ENCODE data around the gene ST6GALNAC3.
"Not testable (repeated sequence)": the region's sequence is repeated elsewhere in the genome, so short reads cannot be mapped to it uniquely, and the experiment has no call there.

The ST6GALNAC3 gene

DNA sequence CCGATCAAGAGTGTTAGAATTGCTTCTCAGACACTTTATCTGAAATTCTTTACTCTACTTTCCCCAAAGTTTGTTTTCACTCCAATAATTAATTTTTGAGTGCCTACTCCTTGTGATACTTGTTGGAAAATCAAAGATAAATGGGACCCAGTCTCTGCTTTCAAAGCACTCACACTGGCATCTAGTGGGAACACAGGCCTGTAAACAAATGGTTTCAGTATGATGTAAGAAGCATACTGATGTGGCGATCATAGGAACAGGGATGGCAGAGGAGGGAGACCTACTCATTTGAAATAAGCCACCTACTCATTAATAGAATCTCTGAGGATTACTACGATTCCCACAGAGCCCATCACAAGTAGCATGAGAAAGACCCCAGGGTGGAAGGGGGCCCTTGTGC is 519.1 kb downstream of the ST6GALNAC3 start:
- DNase-seq, result no peak

DNA sequence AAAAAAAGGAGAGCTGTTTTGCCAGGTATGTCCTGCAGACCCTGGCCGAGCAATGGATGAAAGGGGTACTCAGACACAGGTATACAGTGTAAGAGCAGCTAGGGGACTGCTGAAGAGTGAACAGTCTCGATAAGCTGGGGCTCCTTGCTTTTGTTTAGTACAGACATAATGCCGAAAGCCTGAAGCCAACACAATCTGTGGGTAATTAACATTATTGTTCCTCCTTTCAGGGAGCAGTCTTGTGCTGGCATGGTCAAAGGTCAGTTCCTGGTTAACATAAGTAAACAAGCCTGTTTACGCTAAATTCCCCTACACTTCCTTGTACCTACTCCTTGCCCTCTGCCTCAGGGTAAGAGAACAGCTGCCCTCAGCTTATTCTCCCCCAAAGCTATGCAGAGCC is 520.5 kb downstream of the ST6GALNAC3 start:
- no peak for DNase-seq

DNA sequence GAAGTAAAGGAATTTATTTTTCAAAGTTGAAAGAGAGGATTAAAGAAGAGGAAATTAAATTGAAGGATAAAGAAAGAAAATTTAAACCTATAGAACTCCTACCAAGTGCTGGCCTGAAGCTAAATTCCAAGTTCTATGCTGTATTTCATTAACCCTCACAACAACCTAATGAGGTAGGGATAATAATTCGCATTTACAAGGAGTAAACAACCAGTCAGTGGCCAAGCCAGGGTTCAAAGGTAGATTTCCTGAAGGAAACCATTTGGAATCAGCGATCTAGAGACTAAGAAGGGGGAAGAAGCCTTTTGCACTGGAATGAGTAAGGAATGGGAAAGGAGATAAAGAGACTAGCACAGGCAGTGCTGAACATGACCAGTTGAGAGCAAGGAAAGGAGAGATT is 526.9 kb downstream of the ST6GALNAC3 start:
- no peak for DNase-seq

DNA sequence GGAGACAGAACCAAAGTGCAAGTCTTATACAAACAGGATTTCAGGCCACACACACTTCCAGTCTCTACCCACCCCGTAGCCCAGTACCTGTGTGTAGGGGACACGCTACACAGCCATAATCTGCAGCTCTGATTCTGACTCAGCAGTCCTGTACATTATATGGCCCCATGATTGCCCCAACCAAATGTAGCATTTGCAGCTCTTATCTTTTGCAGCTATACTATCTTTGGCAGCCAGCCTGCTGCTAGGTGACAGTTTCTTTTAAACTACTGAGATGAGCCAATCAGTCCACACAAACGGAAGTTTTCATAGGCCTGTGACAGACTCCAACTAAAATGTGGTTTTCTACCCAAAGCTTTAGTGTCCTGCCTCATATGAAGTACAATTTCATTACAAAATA is 533.2 kb downstream of the ST6GALNAC3 start:
- no peak for DNase-seq

DNA sequence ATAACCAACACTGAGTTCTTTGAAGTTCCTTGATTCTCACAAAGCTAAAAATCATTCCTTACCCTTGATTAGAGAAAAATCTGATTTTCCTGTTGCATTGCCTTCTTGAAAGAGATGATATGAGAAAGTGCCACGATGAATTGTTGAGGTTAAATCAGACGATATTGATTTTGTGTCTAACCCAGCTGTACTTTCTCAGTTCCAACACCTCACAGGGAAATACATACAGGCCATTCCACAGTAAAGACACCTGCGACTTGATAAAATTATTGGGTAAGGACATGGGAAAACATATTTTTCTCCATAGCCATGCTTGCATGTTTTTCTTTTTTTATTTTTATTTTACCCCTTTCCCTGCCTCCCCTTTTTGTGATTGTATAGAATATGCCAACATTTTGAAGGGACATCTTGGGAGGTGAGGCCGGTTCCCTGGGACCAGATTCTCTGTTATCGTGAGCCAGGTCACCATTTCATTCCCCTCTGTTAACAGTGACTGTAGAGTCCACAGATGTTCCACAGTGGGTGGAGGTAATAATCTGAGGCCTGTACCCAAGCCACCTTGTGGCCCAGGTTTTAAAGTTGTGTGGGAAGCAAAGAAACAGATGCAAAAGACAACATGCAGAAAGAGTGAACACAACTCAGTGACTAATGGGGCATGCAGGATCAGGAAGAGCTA is 537.4 kb downstream of the ST6GALNAC3 start:
- DNase-seq, result no peak

DNA sequence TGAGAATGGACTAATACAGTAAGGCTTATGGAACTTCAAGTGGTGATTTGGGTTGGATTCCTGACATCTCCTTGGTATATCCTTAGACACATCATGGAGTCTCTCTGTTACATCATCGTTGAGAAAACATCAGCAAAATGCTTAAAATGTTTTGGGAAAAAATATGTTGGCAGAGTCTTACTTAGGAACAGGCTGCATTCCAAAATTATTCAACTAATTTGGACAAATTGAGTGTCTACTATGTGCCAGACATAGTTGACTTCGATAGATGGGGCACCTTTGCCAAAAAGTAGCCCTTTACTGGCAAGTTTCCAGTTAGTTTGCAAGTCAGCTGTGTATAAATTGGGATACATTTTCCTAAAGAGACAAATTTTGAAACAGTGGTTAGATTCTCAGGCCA is 539.3 kb downstream of the ST6GALNAC3 start:
- no peak for DNase-seq

DNA sequence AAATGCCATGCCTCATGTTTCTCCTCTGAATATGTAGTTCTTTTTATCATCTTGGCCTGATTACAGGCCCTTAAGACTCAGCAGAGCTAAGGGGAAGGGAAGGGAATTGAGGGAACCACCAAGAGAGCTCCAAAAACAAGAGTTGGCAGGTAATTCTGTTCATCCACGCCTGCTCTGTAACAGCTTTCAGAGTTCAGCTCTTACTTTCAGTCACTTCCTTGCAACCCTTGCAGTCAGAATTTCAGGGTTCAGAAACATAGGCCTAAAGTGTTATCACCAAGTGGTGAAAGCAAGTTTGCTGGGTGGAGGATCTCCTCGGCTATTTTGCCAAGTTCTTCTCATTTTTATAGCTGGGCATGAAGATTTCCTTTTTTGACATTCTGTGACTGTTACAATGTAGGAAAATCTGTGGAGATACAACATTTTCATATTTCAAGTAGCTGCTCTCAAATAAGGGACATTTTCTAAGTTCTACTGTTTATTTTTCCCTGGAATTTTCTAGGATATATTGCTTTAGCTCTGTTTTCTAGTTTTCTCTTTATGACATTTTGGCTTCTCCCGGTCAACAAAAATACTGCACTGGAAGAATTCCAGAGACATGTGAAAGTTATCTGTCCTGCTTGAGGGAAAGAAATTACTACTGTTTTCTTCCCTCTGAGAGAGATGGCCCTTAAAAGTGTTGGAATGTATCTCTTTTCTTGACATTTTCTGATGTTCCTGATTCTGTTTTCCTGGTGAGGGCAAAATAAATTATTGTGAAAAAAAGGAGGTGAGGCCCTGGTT is 540.9 kb downstream of the ST6GALNAC3 start:
- no peak for DNase-seq

DNA sequence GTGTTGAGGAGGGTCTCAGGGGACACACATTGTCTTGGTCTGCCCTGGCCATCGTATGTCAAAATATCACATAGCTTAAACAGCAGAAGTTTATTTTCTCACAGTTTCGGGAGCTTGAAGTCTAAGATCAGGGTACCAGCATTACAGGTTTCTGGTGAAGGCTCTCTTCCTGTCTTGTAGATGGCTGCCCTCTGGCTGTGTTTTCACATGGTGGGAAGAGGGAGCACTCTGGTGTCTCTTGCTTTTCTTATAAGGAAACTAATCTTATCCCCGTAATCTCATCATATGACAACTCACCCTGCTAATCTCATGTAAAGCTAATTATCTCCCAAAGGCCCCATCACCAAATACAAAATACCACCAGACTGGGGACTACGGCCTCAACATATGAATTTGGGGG is 545.8 kb downstream of the ST6GALNAC3 start:
- DNase-seq, result no peak

DNA sequence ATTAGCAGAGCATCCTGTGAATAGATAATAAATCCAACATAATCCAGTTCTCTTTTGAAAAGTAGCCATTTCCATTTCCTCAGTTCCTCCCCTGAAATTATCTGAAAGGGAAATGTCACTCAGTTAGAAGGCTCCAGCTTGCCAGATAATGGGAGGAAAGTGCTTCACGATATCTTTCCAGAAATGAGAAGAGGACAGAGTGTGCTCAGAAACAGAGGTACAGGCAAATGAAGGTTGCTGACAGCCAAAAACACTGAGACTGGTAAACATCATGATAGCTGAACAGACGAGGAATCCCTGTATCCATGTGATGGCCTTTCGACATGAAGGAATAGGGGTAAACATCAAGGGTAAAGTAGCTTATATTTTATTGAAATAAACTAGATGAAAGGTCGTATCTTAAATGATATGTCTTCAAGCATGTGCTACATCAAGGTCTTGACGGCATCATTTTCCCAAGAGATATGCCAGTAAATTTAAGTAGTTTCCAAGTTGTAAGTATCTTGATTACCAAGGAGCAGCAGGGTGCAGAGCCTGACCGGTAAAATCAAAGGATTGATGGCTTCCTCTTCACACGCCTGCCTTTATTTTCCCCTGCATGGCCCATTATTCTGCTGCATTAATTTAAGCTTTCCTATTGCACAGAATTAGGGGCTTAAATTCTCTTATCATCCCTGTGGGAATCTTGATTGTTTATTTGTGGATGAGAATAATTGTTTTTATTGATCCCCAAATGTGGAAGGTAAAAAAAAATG is 548.4 kb downstream of the ST6GALNAC3 start:
- no peak for DNase-seq

DNA sequence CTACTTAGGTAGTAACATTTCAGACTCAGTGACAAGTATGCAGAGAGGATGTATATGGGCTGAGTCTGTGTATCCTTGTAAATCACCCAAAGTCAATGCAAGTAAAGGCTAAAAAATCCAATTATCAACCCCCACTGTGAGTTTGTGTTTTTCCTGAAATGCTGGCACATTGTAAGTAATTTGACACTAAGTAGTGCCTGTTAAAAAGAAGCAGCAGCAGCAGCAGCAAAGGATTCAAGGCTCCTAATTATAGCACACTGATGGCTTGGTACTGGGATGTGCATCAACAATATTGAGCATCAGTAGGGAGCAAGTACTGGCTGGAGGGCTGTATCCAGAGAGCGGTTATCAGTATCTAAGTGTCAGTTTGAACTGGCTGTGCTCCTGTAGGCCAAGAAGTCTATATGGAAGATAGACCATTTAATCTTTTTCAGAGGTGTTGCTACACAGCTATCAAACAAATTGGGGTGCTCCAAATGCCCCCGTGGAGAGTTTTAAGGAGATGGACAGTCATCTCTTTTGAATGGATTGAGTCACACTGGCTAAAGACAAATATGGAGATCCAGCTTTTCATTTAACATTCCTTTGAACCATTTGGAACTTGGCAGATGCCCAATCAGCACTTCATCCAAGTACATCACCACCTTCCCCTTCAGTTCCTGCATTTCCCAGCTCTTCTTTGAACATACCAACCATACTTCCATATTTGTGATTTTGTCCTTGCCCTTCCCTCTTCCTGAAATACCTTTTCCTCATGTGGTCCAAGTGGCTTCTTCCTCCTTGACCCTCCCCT is 551.5 kb downstream of the ST6GALNAC3 start:
- DNase-seq, result no peak

DNA sequence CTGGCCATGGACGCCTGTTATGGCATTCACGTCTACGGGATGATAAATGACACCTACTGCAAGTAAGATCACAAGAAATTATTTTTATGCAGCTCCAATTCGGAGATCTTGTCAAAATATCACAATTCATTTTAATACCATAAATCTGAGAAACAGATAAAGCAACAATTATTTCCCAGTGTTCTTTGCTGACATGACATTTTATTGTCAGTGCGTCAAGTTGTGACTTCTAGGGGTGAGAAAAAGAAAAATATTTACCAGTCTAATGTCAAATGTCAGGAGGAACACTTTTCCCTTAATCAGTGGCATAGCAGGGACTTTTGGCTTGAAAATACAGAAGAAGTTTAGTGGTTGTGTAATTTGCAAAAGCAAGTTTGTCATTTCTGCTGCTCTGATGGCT is 553.0 kb downstream of the ST6GALNAC3 start:
- DNase-seq, result no peak

DNA sequence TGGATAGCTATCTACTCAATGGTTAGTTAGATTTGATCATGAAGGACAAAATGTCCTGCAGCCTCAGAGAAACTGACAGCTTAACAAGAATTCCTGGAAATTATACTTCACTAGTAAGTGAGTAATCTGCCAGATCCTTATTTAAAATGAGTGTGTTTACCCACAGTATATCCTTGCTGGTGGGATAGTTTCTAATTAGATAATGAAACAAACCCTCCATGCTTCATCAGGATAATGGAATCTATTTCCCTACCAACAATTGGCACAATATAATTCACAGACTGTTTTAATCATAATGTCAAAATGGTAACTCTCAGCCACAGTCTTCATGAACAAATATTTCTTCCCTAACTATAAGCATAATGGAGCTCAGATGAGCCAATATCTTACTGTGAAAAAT is 553.4 kb downstream of the ST6GALNAC3 start:
- no peak for DNase-seq

DNA sequence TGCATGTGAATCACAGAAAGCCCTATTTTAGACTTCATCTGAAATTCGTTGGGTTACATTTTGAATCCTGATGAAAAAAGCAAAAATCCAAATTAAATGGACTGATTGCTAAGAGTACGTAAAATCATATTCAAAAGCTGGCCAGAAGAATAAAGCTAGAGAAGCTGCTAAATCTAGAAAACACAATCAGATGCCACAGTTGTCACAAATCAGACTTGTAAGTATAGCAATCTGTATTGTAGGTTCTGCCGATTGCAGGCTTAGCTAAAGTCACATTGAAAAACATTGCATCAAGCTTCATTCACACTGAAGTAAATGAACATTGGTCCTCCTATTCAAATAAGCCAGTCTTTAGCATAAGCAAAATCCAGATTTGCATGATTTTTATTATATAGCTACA is 557.6 kb downstream of the ST6GALNAC3 start:
- no peak for DNase-seq

DNA sequence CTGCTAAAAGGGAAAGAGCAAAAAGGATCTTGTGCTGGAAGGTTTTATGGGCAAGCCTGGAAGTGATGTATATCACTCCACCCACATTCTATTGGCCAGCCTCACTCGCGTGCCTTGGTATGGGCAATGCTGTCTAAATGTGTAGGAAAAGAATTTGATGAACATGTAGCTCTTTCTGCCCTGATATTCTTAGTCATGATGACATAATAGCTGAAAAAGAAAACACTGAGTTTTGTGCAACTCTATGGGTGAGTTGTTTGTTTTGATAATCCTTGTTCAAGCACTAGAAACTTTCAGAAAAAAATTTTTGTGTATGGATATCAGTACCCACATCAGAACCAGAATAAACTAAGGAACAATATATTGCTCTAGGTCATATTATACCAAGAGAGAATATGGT is 561.2 kb downstream of the ST6GALNAC3 start:
- DNase-seq, result no peak

DNA sequence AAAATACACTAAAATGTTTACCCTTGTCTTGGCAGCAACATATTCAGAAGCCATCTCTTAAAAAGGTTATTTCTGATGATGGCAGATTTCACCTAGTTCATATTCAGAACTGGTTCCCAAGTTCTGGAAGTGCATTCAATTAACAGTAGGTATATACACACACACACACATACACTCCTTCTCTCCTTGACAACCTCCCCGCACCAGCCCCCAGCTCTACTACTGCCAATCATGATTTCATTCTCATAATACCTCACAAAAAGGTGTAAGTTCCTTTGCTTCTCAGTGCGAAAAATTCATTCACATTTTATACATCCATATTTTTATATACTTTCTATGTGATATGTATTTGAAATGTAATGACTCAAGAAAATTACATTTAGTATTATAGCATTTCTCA is 564.6 kb downstream of the ST6GALNAC3 start:
- DNase-seq, result no peak

DNA sequence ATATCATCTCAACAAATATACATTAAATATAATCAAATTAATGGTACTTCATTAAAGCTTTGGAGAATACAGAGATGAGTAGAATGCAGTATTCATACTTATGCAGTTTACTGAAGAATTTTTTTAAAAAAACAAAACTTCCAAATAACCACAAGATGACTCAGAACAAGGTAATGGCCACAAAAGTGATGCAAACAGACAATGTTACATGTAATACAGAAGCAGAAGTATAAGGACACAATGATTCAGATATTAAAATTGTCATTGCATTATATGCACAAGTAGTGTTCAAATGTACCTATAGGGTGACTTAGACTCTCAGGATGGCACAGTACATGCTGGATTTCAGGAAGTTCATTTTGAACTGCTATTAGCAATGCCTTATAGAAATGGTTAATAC is 565.5 kb downstream of the ST6GALNAC3 start:
- DNase-seq, result no peak

DNA sequence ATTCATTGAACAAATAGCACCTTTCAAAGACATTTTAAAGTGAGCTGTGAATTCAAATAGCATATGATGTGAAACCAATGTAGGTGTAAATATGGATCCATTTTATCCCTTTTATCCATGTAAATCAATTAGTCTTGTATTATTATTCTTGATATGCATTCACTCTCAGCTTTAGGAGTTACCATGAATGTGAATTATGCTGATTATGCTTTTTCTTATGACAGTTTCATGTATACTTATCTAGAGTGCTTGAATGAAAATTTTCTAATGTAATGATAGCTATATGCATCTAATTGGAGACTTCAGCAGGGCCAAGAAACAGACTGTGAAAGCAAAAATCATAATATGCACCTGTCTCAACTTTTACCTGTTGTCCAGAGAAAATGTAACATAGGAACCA is 566.2 kb downstream of the ST6GALNAC3 start:
- no peak for DNase-seq

DNA sequence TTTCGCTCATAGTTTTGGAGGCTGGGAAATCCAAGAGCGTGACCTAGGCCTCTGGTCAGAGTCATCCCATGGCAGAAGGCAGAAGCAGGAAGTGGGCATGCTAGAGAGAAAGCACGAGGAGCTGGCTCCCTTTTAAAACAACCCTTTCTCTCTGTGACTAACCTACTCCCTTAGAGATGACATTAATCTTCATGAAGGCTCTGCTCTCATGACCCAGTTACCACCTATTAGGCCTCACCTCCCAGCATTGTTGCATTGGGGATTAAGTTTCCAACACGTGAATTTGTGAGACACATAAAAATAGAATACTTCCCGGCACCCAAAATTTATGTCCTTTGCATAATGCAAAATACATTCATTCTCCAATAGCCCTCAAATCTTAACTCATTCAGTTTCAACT is 569.6 kb downstream of the ST6GALNAC3 start:
- DNase-seq, result no peak

DNA sequence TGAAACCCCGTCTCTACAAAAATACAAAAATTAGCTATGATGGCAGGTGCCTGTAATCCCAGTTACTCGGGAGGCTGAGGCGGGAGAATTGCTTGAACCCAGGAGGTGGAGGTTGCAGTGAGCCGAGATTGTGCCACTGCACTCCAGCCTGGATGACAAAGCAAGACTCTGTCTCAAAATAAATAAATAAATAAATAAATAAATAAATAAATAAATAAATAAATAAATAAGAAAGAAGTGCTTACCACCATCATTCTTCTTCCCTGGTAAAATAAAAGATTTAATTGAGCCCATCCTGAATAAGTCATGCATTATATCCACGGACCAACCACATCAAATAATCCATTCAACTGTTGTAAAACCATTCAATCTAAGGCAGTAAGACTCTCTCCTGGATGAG is 578.3 kb downstream of the ST6GALNAC3 start:
- not testable (repeated sequence) for DNase-seq

DNA sequence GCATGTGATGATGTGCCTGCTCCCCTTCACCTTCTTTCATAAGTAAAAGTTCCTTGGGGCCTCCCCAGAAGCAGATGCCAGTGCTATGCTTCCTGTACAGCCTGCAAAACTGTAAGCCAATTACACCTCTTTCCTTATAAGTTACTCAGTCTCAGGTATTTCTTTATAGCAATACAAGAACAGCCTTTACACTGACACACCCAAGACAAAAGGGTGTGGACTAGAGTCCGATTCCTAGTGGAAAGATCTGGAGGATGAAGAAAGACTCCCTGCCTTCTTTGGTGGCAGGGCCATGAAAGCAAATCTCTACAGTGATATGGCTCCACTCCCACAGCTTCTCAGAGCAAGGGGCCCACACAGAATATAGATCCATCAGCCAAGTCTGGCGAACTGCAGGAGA is 583.1 kb downstream of the ST6GALNAC3 start:
- no peak for DNase-seq

DNA sequence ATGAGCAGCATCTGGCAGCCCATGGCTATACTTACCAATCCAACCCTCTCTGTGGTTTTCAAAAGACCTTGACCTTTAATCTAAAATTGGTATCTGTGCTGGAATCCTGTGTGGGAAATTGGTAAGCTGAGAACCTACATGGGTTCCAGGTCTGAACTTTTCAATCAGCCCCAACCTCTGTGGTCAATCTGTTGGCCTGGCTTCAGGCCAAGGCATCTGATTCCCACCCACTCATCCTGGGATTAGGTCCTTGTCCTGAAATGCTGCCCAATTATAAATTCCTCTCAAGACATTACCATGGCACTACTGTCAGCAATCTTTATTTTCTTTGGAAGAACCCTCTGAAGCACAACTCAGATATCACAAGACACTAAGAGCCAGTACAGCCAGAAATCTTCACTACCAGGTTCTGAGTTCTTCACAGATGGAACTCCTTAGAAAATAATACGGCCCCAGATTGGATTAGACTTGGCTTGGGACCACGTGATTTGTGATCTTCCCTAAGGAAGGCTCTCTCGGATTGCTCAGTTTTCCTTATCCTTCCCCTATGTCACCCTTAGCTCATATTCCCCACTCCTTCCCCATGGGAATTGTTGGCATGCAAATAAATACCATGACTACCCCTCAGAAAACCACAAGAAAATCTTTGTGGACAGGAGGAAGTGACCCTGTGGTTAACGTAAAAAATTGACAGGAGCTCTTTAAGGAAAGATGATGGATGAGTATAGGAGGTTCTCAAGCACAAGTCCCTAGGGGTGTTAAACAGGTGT is 584.8 kb downstream of the ST6GALNAC3 start:
- no peak for DNase-seq

DNA sequence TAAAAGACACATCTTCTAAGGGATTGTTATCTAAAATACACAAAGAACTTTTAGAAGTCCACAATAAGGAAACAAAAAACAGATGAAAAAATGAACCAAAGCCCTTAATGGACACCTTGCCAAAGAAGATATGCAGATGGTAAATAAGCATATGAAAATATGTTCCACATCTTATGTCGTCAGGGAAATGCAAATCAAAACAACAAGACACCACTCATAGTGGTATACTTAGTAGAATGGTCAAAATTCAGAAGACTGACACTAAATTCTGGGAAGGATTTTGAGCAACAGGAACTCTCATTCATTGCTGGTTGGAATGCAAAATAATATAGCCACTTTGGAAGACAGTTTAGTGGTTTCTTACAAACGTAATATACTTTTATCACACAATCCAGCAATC is 587.0 kb downstream of the ST6GALNAC3 start:
- DNase-seq, result no peak

Measured in NCI-H1417 treated with DMSO at 0.1 percent for 48 hours (cell line).